AG04450 (cell line): ENCODE results near the gene ACTR5. TPM values are rescaled to one million over a fixed set of nuclear protein-coding genes. Genes with fewer than 3 reads are reported as not detected.

Source experiments
- CTCF ChIA-PET: fragments of 300-600, 350-600 bp; formaldehyde crosslinking; extraction: SDS; loops from one replicate; lab custom pipeline; 2022; ENCODE audit warnings: antibody characterized with exemption, inconsistent platforms; lab: Charles Lee
- POLR2A ChIA-PET: fragments of 350-600 bp; formaldehyde crosslinking; extraction: SDS; loops from one replicate; lab custom pipeline; 2021; ENCODE audit warnings: antibody characterized with exemption, inconsistent platforms; lab: Yijun Ruan, JAX
- DNase-seq: peaks from one replicate; pipeline ENCODE4 v3.0.0-alpha.2; 2011; ENCODE audit warnings: low read depth, low spot score
- H3K27ac ChIP-seq: one replicate; pipeline ENCODE4 v1.5.1; 2012; ENCODE audit warnings: low read depth, low read length, control low read depth
- H3K27me3 ChIP-seq: one replicate; pipeline ENCODE4 v1.6.0; 2012; ENCODE audit warnings: low read length; ENCODE audit not compliant: control insufficient read depth, insufficient read depth
- H3K4me3 ChIP-seq: 2 replicates; pipeline ENCODE4 v1.5.1; 2011; ENCODE audit warnings: mild to moderate bottlenecking, low read depth, low read length, control low read depth
- H3K9me3 ChIP-seq: 2 replicates; pipeline ENCODE4 v1.5.1; 2012; ENCODE audit warnings: low read length; ENCODE audit not compliant: control insufficient read depth, insufficient read depth
- polyA plus RNA-seq: library from polyadenylated mRNA; depleted of rRNA; stranded (reverse); fragments of >200 nt; gene quantifications from 2 replicates; pipeline ENCODE4 v1.2.3, GENCODE V29; 2011
- TF ChIP-seq, protein P1 (sequence below): IDR thresholded peaks from 2 replicates; pipeline ENCODE4 v1.5.1; 2011; ENCODE audit warnings: low read depth, low read length, control low read depth, inconsistent platforms

Gene ACTR5
- polyA plus RNA-seq, 1 experiment, result 6.1 TPM

DNA sequence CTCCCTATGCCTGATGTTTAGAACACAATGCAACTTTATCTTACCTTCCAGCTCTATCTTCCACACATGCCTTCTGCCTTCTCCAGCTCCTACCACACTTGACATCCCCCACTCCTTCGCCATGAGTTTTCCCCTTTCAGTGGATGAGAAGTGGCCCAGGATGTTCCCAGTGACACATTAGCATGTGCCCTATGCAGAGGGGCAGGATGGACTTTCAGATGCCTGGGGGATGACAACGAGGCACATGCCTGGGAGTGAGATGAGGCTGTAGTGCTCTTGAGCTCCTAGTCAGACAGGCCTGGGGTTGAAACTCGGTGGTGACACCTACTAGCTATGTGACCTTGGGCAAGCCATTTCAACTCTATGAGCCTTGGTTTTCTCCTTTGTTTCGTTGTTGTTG lies 44.1 kb upstream of the ACTR5 start:
- peaks cover 17% of the 10 kb centered on the region for H3K27me3 ChIP-seq
- H3K9me3 ChIP-seq, result no peaks in the 10 kb centered on the region
- POLR2A ChIA-PET, result no interaction called here
- TF ChIP-seq, protein P1, sequence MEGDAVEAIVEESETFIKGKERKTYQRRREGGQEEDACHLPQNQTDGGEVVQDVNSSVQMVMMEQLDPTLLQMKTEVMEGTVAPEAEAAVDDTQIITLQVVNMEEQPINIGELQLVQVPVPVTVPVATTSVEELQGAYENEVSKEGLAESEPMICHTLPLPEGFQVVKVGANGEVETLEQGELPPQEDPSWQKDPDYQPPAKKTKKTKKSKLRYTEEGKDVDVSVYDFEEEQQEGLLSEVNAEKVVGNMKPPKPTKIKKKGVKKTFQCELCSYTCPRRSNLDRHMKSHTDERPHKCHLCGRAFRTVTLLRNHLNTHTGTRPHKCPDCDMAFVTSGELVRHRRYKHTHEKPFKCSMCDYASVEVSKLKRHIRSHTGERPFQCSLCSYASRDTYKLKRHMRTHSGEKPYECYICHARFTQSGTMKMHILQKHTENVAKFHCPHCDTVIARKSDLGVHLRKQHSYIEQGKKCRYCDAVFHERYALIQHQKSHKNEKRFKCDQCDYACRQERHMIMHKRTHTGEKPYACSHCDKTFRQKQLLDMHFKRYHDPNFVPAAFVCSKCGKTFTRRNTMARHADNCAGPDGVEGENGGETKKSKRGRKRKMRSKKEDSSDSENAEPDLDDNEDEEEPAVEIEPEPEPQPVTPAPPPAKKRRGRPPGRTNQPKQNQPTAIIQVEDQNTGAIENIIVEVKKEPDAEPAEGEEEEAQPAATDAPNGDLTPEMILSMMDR, result no peak
- no peak overlapping the region for H3K27ac ChIP-seq
- no peak overlapping the region for H3K4me3 ChIP-seq
- CTCF ChIA-PET, result no interaction called here
- DNase-seq, result no peak

DNA sequence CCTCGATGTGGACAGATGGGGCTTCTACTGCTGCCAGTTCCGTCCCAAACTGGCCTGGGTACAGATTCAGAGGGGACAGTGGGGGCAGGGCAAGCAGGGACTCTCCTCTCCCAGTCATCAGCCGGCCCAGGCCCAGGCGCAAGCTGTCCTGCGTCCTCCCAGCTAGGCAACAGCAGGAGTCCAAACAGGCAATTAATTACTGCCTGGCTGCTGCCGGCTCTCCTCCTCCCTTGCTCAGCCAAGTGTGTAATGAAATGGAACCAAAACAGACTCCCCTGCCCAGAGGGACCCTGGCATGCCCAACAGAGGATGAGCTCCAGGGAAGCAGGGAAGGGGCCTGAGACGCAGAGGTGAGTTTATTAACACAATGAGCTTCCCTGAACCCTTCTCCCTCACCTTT lies 41.8 kb upstream of the ACTR5 start:
- POLR2A ChIA-PET, result no interaction called here
- H3K27me3 ChIP-seq, result peaks cover 8% of the 10 kb centered on the region
- no peak overlapping the region for H3K27ac ChIP-seq
- DNase-seq, result no peak
- TF ChIP-seq, protein P1, result no peak
- no peaks in the 10 kb centered on the region for H3K9me3 ChIP-seq
- no peak overlapping the region for H3K4me3 ChIP-seq
- CTCF ChIA-PET, result no interaction called here

DNA sequence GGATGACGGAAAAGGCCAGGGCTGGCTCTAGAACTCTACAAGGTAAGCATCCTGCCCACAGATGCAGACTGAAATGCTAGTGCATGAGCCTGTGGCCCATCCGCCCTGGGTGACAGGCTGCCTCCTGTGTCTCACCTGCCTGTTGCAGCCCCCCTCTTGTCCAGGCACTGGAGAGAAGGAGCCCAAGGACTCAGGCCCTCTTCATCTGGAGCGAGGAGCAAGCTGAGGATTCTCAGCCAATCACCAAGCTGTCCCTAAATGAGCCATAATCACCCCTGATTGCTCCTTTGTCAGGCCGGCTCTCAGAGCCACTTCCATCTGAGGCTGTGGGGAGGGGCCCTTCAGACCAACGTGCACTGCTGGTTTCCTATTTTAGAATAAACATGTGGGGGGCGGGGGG lies 34.0 kb upstream of the ACTR5 start:
- no peak overlapping the region for H3K27ac ChIP-seq
- H3K9me3 ChIP-seq, result no peaks in the 10 kb centered on the region
- peaks cover 16% of the 10 kb centered on the region for H3K27me3 ChIP-seq
- DNase-seq, result no peak
- TF ChIP-seq, protein P1, result no peak
- H3K4me3 ChIP-seq, result no peak overlapping the region
- POLR2A ChIA-PET, result no interaction called here
- CTCF ChIA-PET, result no interaction called here

DNA sequence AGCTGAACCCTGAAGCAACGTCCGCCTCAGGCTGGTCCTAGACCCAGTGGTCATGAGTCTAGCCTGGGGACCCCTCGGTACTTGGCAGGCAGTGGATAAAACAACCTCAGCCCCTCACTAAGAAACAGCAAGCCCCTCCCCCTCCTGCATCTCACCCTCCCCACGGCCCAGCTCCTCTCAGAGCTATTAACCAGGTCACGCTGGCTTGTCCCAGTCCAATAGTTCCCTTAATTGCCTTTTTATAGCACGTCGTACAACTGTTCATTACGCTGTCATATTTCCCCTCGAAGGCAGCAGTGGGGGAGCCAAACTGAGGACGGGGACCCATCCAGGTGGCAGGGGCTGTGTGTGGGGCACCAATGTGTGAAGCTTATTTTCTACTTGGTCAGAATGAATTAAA lies 32.6 kb upstream of the ACTR5 start:
- Histone ChIP-seq H3K27me3 (peaks cover 21% of the 10 kb centered on the region), H3K9me3 (no peaks in the 10 kb centered on the region), H3K4me3 (no peak overlapping the region), H3K27ac (no peak overlapping the region)
- TF ChIP-seq, protein P1, result no peak
- CTCF ChIA-PET, result interaction anchor here (0.7 kb wide), 1 partner anchor 27 kb away, joined by 3 read pairs; no protein-coding TSS in a partner anchor
- DNase-seq, result no peak
- POLR2A ChIA-PET, result interaction anchor here (0.5 kb wide), 1 partner anchor 261 kb away, joined by 9 read pairs; no protein-coding TSS in a partner anchor

DNA sequence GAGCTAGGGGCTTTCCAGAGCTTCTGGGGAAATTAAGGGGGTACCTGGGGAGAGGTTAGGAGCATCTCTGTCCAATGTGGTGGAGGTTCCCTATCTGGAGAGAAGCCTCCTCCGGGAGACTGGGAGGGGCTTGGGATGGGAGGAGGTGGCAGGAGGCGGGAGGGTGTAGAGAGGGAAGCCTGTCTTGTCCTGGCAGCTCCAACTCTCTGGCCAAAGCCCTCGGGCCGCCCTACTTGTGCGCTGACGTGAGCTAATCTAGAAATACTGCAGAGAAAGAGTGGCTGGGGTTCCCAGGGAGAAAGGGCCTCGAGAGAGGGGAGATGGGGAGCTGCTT lies 25.6 kb upstream of the ACTR5 start:
- Histone ChIP-seq H3K27me3 (peaks cover 75% of the 10 kb centered on the region), H3K4me3 (no peak overlapping the region), H3K27ac (no peak overlapping the region), H3K9me3 (peaks cover 20% of the 10 kb centered on the region; the same call in 1 of the 2 replicates)
- ChIA-PET POLR2A (no interaction called here), CTCF (no interaction called here)
- DNase-seq, result no peak
- TF ChIP-seq, protein P1, result no peak
